HCT116 (cell line): Measurements from ENCODE around the gene PDZRN4.

ENCODE experiments used
- CEBPB ChIP-seq: IDR thresholded peaks from 2 replicates; pipeline ENCODE4 v1.6.1; 2012; ENCODE audit warnings: low read depth
- CTCF ChIP-seq, 3 experiments: fragments of 200-600 bp in 1 of 3; sonication (generic) in 1 of 3; IDR thresholded peaks in 2 of 3; conservative IDR thresholded peaks in 1 of 3; 2 replicates each; pipeline ENCODE4 v1.5.1; 2012 to 2017; ENCODE audit warnings: low read depth in 2 of 3, low read length in 2 of 3, antibody characterized with exemption in 1 of 3, borderline replicate concordance in 1 of 3, control low read depth in 1 of 3, mild to moderate bottlenecking in 1 of 3, mixed read lengths in 1 of 3, mixed run types in 1 of 3, moderate library complexity in 1 of 3; ENCODE audit not compliant: insufficient read depth in 1 of 3
- ELF1 ChIP-seq: IDR thresholded peaks from 2 replicates; pipeline ENCODE4 v1.6.1; 2012; ENCODE audit warnings: low read depth, borderline replicate concordance
- EZH2 ChIP-seq: fragments of 200-600 bp; sonication (generic); IDR thresholded peaks from 2 replicates; pipeline ENCODE4 v1.6.1; 2017; ENCODE audit warnings: antibody characterized with exemption, mixed run types
- EZH2phosphoT487 ChIP-seq: fragments of 200-600 bp; IDR thresholded peaks from 2 replicates; pipeline ENCODE4 v1.6.1; 2018; ENCODE audit warnings: antibody characterized with exemption, borderline replicate concordance
- POLR2A ChIP-seq: IDR thresholded peaks from 2 replicates; pipeline ENCODE4 v1.7.0; 2011; ENCODE audit warnings: borderline replicate concordance; ENCODE audit not compliant: insufficient read depth, insufficient read length; ENCODE audit errors: extremely low read depth
- POLR2AphosphoS5 ChIP-seq: IDR thresholded peaks from 2 replicates; pipeline ENCODE4 v1.6.1; 2011; ENCODE audit warnings: mild to moderate bottlenecking, low read depth, low read length, moderate library complexity
- REST ChIP-seq: IDR thresholded peaks from 2 replicates; pipeline ENCODE4 v1.6.1; 2012; ENCODE audit warnings: low read depth
- SIN3A ChIP-seq: IDR thresholded peaks from 2 replicates; pipeline ENCODE4 v1.6.1; 2012; ENCODE audit warnings: low read depth
- TCF7L2 ChIP-seq: IDR thresholded peaks from 2 replicates; pipeline ENCODE4 v1.7.0; 2011; ENCODE audit warnings: borderline replicate concordance, inconsistent platforms; ENCODE audit not compliant: insufficient read depth, insufficient read length; ENCODE audit errors: extremely low read depth
- YY1 ChIP-seq: IDR thresholded peaks from 2 replicates; pipeline ENCODE4 v1.6.1; 2011; ENCODE audit warnings: low read length, low read depth, moderate library complexity, mild to moderate bottlenecking; ENCODE audit not compliant: insufficient replicate concordance; ENCODE audit errors: extremely low read depth
- ZNF274 ChIP-seq: fragments of 200-500 bp; sonication (Bioruptor generic); IDR thresholded peaks from 2 replicates; pipeline ENCODE4 v1.6.1; 2014; ENCODE audit warnings: mild to moderate bottlenecking, low read depth, low read length, inconsistent platforms

GRCh38 chr12:41577995-41578394 lies 389.9 kb downstream of the PDZRN4 start:
- TF ChIP-seq POLR2AphosphoS5 (no peak), CTCF (IDR thresholded peaks at IDR 0.05 in 2 of 3, conservative IDR thresholded peaks at IDR 0.05 in 1 of 3; ENCODE audit: borderline replicate concordance in 1 of 3, insufficient read depth in 1 of 3, low read depth in 2 of 3, low read length in 2 of 3) (no peak), ELF1 (no peak), POLR2A (no peak), EZH2phosphoT487 (no peak), ZNF274 (no peak), REST (no peak), YY1 (no peak), TCF7L2 (no peak), SIN3A (no peak), EZH2 (no peak), CEBPB (no peak)
